WTC11 (cell line): ENCODE data around the gene GAB4. TPM values are rescaled to one million over a fixed set of nuclear protein-coding genes. Genes with fewer than 3 reads are reported as not detected.

Source experiments
- ATAC-seq: fragments of 200-7000 bp; cut with Tn5 transposase; 2 replicates; pipeline ENCODE4 v1.10.0; 2021; ENCODE audit warnings: mild to moderate bottlenecking, moderate library complexity
- CTCF ChIA-PET: fragments of 300-600 bp; sonication (Branson Sonifier 250); formaldehyde crosslinking; loops from one replicate; lab custom pipeline; 2021; ENCODE audit warnings: antibody characterized with exemption; lab: Charles Lee
- POLR2A ChIA-PET: fragments of 350-600 bp; sonication (Branson Sonifier 250); formaldehyde crosslinking; loops from one replicate; lab custom pipeline; 2021; ENCODE audit warnings: antibody characterized with exemption; lab: Charles Lee
- DNase-seq: peaks from one replicate; pipeline ENCODE4 v3.0.0; 2021; ENCODE audit warnings: low spot score
- H3K27ac Mint-ChIP-seq: 2 replicates; pipeline ENCODE4 v1.8.0; 2021; ENCODE audit warnings: mixed read lengths
- H3K27me3 Mint-ChIP-seq: 2 replicates; pipeline ENCODE4 v1.8.0; 2021; ENCODE audit warnings: low read depth, mild to moderate bottlenecking, moderate library complexity, mixed read lengths
- H3K36me3 Mint-ChIP-seq: 2 replicates; pipeline ENCODE4 v1.8.0; 2021; ENCODE audit warnings: mixed read lengths
- H3K4me1 Mint-ChIP-seq: 2 replicates; pipeline ENCODE4 v1.8.0; 2022; ENCODE audit warnings: mixed read lengths
- H3K4me3 Mint-ChIP-seq: 2 replicates; pipeline ENCODE4 v1.8.0; 2021; ENCODE audit warnings: mild to moderate bottlenecking, moderate library complexity, mixed read lengths
- H3K9me3 Mint-ChIP-seq: 2 replicates; pipeline ENCODE4 v1.8.0; 2021; ENCODE audit warnings: mixed read lengths
- CBFB ChIP-seq: sonication (generic); formaldehyde crosslinking; IDR thresholded peaks from 2 replicates; pipeline ENCODE4 v1.8.1; 2022; ENCODE audit warnings: mild to moderate bottlenecking, low read depth, missing genetic modification reagents
- CREM ChIP-seq: sonication (generic); formaldehyde crosslinking; IDR thresholded peaks from 2 replicates; pipeline ENCODE4 v1.8.1; 2022; ENCODE audit warnings: mild to moderate bottlenecking, missing genetic modification reagents, moderate library complexity
- EMX1 ChIP-seq: fragments of 250-450 bp; sonication (Bioruptor Pico); IDR thresholded peaks from 2 replicates; pipeline ENCODE4 v1.8.0; 2021; ENCODE audit warnings: mild to moderate bottlenecking
- FOXJ3 ChIP-seq: sonication (generic); formaldehyde crosslinking; IDR thresholded peaks from 2 replicates; pipeline ENCODE4 v1.9.0; 2021; ENCODE audit warnings: missing genetic modification reagents, mild to moderate bottlenecking, borderline replicate concordance
- FOXK1 ChIP-seq: sonication (generic); formaldehyde crosslinking; IDR thresholded peaks from 2 replicates; pipeline ENCODE4 v1.8.0; 2022; ENCODE audit warnings: mild to moderate bottlenecking, moderate library complexity, missing genetic modification reagents
- MXD4 ChIP-seq: fragments of 250-450 bp; sonication (Bioruptor Pico); IDR thresholded peaks from 2 replicates; pipeline ENCODE4 v1.8.0; 2021; ENCODE audit warnings: mild to moderate bottlenecking, moderate library complexity, borderline replicate concordance
- MYBL2 ChIP-seq: sonication (generic); formaldehyde crosslinking; IDR thresholded peaks from 2 replicates; pipeline ENCODE4 v1.8.1; 2023; ENCODE audit warnings: mild to moderate bottlenecking, moderate library complexity, missing genetic modification reagents
- NR2C2 ChIP-seq: sonication (generic); formaldehyde crosslinking; IDR thresholded peaks from 2 replicates; pipeline ENCODE4 v1.8.0; 2022; ENCODE audit warnings: mild to moderate bottlenecking, missing genetic modification reagents
- RELA ChIP-seq: sonication (generic); formaldehyde crosslinking; IDR thresholded peaks from 2 replicates; pipeline ENCODE4 v1.8.1; 2022; ENCODE audit warnings: missing genetic modification reagents, mild to moderate bottlenecking, borderline replicate concordance
- SOX15 ChIP-seq: fragments of 250-450 bp; sonication (Bioruptor Pico); IDR thresholded peaks from 2 replicates; pipeline ENCODE4 v1.9.0; 2021; ENCODE audit warnings: mild to moderate bottlenecking
- TCF7 ChIP-seq: sonication (generic); formaldehyde crosslinking; IDR thresholded peaks from 2 replicates; pipeline ENCODE4 v1.8.0; 2022; ENCODE audit warnings: mild to moderate bottlenecking, low read depth, missing genetic modification reagents, moderate library complexity
- TEAD1 ChIP-seq: sonication (generic); formaldehyde crosslinking; IDR thresholded peaks from 2 replicates; pipeline ENCODE4 v1.8.0; 2022; ENCODE audit warnings: mild to moderate bottlenecking, missing genetic modification reagents
- TP53 ChIP-seq: sonication (generic); formaldehyde crosslinking; IDR thresholded peaks from 2 replicates; pipeline ENCODE4 v1.8.1; 2023; ENCODE audit warnings: mild to moderate bottlenecking, missing genetic modification reagents
- ZNF232 ChIP-seq: sonication (generic); formaldehyde crosslinking; IDR thresholded peaks from 2 replicates; pipeline ENCODE4 v1.8.0; 2022; ENCODE audit warnings: mild to moderate bottlenecking, missing genetic modification reagents
- total RNA-seq: library from RNA; stranded (reverse); gene quantifications from 3 replicates; pipeline ENCODE4 v1.2.3, GENCODE V29; 2021
- TF ChIP-seq, protein P1 (sequence below): sonication (generic); formaldehyde crosslinking; IDR thresholded peaks from 2 replicates; pipeline ENCODE4 v1.8.0; 2022; ENCODE audit warnings: mild to moderate bottlenecking, missing genetic modification reagents
- TF ChIP-seq, protein P2 (sequence below): sonication (generic); formaldehyde crosslinking; IDR thresholded peaks from 2 replicates; pipeline ENCODE4 v1.8.0; 2023; ENCODE audit warnings: mild to moderate bottlenecking, missing genetic modification reagents
- TF ChIP-seq, protein P3 (sequence below): sonication (generic); formaldehyde crosslinking; IDR thresholded peaks from 2 replicates; pipeline ENCODE4 v1.8.1; 2023; ENCODE audit warnings: mild to moderate bottlenecking, missing genetic modification reagents
- TF ChIP-seq, protein P4 (sequence below): fragments of 250-450 bp; sonication (Bioruptor Pico); IDR thresholded peaks from 2 replicates; pipeline ENCODE4 v1.9.0; 2021; ENCODE audit warnings: mild to moderate bottlenecking, borderline replicate concordance
- TF ChIP-seq, protein P5 (sequence below): sonication (generic); formaldehyde crosslinking; IDR thresholded peaks from 2 replicates; pipeline ENCODE4 v1.8.1; 2022; ENCODE audit warnings: mild to moderate bottlenecking, moderate library complexity, missing genetic modification reagents
- TF ChIP-seq, protein P6 (sequence below): sonication (generic); formaldehyde crosslinking; IDR thresholded peaks from 2 replicates; pipeline ENCODE4 v1.8.1; 2023; ENCODE audit warnings: mild to moderate bottlenecking, moderate library complexity, missing genetic modification reagents
- TF ChIP-seq, protein P7 (sequence below): sonication (generic); formaldehyde crosslinking; IDR thresholded peaks from 2 replicates; pipeline ENCODE4 v1.8.0; 2022; ENCODE audit warnings: mild to moderate bottlenecking, missing genetic modification reagents
- TF ChIP-seq, protein P8 (sequence below): sonication (generic); formaldehyde crosslinking; IDR thresholded peaks from 2 replicates; pipeline ENCODE4 v1.8.0; 2022; ENCODE audit warnings: mild to moderate bottlenecking, missing genetic modification reagents

GAB4 gene
- total RNA-seq, 1 experiment from 2014 or later = 0.09 TPM

DNA sequence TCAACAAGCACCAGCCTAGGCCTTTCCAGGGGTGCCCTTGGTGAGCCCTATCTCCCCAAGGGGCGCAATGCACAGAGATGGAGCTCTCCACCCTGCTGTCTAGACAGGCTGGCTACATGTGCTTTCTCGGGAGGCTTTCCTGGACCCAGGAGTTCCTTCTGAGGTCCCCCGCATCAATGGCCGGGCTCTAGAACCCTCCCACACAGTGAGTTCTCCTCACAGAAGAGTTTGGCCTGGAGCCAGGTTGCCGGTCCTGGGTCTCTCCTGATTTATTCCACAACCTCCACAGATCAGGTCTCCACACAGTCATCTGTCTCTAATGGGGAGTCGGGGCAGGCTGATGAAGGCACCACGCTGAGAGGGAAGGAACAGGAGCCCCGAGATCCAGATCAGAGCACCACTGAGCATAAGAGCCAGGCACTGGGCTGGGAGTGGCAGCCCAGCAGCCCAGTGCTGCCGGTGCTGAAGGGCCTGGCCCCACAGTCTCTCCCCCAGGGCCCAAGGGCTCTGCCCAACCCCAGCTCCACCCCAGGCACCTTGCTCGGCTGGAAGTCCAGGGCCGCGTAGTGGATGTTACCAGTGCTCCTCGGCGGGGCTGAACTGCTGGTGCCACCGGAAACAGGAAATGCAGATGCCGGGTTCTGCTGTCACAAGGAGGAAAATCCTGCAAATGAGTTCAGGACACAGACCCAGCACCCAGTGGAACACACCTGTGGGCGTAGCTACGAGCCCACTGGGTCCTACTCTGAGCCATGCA is 44.7 kb downstream of the GAB4 start:
- CTCF ChIA-PET = interaction anchor here (0.5 kb wide), 1 partner anchor 132 kb away, joined by 3 read pairs; no protein-coding TSS in a partner anchor
- ATAC-seq = no peak
- Mint-ChIP-seq H3K9me3 (peaks cover 66% of the 10 kb centered on the region), H3K36me3 (peaks cover 45% of the 10 kb centered on the region), H3K27me3 (peaks cover 20% of the 10 kb centered on the region), H3K4me3 (no peak overlapping the region), H3K27ac (no peak overlapping the region), H3K4me1 (no peaks in the 10 kb centered on the region)
- POLR2A ChIA-PET = no interaction called here
- TF ChIP-seq, protein P1, sequence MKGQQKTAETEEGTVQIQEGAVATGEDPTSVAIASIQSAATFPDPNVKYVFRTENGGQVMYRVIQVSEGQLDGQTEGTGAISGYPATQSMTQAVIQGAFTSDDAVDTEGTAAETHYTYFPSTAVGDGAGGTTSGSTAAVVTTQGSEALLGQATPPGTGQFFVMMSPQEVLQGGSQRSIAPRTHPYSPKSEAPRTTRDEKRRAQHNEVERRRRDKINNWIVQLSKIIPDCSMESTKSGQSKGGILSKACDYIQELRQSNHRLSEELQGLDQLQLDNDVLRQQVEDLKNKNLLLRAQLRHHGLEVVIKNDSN (CRISPR knock-in tag) = no peak
- TF ChIP-seq ZNF232 (CRISPR knock-in tag) (no peak), TEAD1 (no peak), FOXJ3 (CRISPR knock-in tag) (no peak), FOXK1 (no peak), MXD4 (no peak), NR2C2 (CRISPR knock-in tag) (no peak), TP53 (no peak), RELA (CRISPR knock-in tag) (no peak), MYBL2 (CRISPR knock-in tag) (no peak), EMX1 (CRISPR knock-in tag) (no peak), SOX15 (no peak)
- TF ChIP-seq, protein P2, sequence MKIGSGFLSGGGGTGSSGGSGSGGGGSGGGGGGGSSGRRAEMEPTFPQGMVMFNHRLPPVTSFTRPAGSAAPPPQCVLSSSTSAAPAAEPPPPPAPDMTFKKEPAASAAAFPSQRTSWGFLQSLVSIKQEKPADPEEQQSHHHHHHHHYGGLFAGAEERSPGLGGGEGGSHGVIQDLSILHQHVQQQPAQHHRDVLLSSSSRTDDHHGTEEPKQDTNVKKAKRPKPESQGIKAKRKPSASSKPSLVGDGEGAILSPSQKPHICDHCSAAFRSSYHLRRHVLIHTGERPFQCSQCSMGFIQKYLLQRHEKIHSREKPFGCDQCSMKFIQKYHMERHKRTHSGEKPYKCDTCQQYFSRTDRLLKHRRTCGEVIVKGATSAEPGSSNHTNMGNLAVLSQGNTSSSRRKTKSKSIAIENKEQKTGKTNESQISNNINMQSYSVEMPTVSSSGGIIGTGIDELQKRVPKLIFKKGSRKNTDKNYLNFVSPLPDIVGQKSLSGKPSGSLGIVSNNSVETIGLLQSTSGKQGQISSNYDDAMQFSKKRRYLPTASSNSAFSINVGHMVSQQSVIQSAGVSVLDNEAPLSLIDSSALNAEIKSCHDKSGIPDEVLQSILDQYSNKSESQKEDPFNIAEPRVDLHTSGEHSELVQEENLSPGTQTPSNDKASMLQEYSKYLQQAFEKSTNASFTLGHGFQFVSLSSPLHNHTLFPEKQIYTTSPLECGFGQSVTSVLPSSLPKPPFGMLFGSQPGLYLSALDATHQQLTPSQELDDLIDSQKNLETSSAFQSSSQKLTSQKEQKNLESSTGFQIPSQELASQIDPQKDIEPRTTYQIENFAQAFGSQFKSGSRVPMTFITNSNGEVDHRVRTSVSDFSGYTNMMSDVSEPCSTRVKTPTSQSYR (CRISPR knock-in tag) = no peak
- TF ChIP-seq, protein P3, sequence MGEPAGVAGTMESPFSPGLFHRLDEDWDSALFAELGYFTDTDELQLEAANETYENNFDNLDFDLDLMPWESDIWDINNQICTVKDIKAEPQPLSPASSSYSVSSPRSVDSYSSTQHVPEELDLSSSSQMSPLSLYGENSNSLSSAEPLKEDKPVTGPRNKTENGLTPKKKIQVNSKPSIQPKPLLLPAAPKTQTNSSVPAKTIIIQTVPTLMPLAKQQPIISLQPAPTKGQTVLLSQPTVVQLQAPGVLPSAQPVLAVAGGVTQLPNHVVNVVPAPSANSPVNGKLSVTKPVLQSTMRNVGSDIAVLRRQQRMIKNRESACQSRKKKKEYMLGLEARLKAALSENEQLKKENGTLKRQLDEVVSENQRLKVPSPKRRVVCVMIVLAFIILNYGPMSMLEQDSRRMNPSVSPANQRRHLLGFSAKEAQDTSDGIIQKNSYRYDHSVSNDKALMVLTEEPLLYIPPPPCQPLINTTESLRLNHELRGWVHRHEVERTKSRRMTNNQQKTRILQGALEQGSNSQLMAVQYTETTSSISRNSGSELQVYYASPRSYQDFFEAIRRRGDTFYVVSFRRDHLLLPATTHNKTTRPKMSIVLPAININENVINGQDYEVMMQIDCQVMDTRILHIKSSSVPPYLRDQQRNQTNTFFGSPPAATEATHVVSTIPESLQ (CRISPR knock-in tag) = no peak
- TF ChIP-seq, protein P4, sequence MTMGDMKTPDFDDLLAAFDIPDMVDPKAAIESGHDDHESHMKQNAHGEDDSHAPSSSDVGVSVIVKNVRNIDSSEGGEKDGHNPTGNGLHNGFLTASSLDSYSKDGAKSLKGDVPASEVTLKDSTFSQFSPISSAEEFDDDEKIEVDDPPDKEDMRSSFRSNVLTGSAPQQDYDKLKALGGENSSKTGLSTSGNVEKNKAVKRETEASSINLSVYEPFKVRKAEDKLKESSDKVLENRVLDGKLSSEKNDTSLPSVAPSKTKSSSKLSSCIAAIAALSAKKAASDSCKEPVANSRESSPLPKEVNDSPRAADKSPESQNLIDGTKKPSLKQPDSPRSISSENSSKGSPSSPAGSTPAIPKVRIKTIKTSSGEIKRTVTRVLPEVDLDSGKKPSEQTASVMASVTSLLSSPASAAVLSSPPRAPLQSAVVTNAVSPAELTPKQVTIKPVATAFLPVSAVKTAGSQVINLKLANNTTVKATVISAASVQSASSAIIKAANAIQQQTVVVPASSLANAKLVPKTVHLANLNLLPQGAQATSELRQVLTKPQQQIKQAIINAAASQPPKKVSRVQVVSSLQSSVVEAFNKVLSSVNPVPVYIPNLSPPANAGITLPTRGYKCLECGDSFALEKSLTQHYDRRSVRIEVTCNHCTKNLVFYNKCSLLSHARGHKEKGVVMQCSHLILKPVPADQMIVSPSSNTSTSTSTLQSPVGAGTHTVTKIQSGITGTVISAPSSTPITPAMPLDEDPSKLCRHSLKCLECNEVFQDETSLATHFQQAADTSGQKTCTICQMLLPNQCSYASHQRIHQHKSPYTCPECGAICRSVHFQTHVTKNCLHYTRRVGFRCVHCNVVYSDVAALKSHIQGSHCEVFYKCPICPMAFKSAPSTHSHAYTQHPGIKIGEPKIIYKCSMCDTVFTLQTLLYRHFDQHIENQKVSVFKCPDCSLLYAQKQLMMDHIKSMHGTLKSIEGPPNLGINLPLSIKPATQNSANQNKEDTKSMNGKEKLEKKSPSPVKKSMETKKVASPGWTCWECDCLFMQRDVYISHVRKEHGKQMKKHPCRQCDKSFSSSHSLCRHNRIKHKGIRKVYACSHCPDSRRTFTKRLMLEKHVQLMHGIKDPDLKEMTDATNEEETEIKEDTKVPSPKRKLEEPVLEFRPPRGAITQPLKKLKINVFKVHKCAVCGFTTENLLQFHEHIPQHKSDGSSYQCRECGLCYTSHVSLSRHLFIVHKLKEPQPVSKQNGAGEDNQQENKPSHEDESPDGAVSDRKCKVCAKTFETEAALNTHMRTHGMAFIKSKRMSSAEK = no peak
- DNase-seq = no peak

DNA sequence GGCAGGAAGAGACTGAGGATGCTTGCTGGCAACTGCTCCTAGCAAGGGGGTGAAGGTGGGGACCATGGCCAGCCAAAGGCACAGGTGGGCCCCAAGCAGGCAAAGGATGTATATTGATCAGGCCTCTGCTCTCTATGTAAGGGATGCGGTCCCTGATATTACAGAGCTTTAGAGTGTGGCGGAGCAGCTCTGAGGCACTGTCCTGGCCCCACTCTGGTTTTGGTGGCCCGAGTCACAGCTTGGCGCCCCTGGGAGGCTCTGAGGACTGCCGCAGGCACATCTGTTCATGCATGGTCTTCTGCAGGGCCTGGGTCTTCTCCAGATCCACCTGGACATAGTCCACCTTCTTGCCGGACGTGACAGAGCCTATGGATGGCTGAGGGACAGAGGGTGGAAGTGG is 45.5 kb downstream of the GAB4 start:
- ATAC-seq = no peak
- DNase-seq = no peak
- ChIA-PET POLR2A (no interaction called here), CTCF (no interaction called here)
- H3K36me3 Mint-ChIP-seq = peaks cover 40% of the 10 kb centered on the region
- H3K27me3 Mint-ChIP-seq = peaks cover 20% of the 10 kb centered on the region
- no peaks in the 10 kb centered on the region for H3K4me1 Mint-ChIP-seq
- no peak overlapping the region for H3K4me3 Mint-ChIP-seq
- H3K9me3 Mint-ChIP-seq = peaks cover 59% of the 10 kb centered on the region
- no peak overlapping the region for H3K27ac Mint-ChIP-seq
- TF ChIP-seq, protein P5, sequence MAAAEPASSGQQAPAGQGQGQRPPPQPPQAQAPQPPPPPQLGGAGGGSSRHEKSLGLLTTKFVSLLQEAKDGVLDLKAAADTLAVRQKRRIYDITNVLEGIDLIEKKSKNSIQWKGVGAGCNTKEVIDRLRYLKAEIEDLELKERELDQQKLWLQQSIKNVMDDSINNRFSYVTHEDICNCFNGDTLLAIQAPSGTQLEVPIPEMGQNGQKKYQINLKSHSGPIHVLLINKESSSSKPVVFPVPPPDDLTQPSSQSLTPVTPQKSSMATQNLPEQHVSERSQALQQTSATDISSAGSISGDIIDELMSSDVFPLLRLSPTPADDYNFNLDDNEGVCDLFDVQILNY (CRISPR knock-in tag) = no peak
- TF ChIP-seq, protein P6, sequence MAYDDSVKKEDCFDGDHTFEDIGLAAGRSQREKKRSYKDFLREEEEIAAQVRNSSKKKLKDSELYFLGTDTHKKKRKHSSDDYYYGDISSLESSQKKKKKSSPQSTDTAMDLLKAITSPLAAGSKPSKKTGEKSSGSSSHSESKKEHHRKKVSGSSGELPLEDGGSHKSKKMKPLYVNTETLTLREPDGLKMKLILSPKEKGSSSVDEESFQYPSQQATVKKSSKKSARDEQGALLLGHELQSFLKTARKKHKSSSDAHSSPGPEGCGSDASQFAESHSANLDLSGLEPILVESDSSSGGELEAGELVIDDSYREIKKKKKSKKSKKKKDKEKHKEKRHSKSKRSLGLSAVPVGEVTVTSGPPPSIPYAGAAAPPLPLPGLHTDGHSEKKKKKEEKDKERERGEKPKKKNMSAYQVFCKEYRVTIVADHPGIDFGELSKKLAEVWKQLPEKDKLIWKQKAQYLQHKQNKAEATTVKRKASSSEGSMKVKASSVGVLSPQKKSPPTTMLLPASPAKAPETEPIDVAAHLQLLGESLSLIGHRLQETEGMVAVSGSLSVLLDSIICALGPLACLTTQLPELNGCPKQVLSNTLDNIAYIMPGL (CRISPR knock-in tag) = no peak
- TF ChIP-seq CBFB (no peak), MYBL2 (CRISPR knock-in tag) (no peak), TCF7 (no peak), CREM (CRISPR knock-in tag) (no peak)
- TF ChIP-seq, protein P7, sequence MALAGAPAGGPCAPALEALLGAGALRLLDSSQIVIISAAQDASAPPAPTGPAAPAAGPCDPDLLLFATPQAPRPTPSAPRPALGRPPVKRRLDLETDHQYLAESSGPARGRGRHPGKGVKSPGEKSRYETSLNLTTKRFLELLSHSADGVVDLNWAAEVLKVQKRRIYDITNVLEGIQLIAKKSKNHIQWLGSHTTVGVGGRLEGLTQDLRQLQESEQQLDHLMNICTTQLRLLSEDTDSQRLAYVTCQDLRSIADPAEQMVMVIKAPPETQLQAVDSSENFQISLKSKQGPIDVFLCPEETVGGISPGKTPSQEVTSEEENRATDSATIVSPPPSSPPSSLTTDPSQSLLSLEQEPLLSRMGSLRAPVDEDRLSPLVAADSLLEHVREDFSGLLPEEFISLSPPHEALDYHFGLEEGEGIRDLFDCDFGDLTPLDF = no peak
- TF ChIP-seq, protein P8, sequence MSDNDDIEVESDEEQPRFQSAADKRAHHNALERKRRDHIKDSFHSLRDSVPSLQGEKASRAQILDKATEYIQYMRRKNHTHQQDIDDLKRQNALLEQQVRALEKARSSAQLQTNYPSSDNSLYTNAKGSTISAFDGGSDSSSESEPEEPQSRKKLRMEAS (CRISPR knock-in tag) = no peak
